Uterus (tissue), 2 donors: ENCODE data around the gene WWP2.

Source experiments
- POLR2A ChIP-seq, 2 donors: fragments of 450-650 bp; IDR thresholded peaks; one replicate each; pipeline ENCODE4 v1.6.1; 2016; ENCODE audit warnings: antibody characterized with exemption in 2 of 2, mild to moderate bottlenecking in 1 of 2, moderate library complexity in 1 of 2
- TF ChIP-seq, protein P1 (sequence below), 4 experiments: fragments of 200-600 bp in 2 of 4; fragments of 450-650 bp in 2 of 4; sonication (generic) in 2 of 4; IDR thresholded peaks; one replicate each; pipeline ENCODE4 v1.5.1; 2016 to 2019; ENCODE audit warnings: antibody characterized with exemption in 4 of 4, mild to moderate bottlenecking in 2 of 4, moderate library complexity in 1 of 4

DNA sequence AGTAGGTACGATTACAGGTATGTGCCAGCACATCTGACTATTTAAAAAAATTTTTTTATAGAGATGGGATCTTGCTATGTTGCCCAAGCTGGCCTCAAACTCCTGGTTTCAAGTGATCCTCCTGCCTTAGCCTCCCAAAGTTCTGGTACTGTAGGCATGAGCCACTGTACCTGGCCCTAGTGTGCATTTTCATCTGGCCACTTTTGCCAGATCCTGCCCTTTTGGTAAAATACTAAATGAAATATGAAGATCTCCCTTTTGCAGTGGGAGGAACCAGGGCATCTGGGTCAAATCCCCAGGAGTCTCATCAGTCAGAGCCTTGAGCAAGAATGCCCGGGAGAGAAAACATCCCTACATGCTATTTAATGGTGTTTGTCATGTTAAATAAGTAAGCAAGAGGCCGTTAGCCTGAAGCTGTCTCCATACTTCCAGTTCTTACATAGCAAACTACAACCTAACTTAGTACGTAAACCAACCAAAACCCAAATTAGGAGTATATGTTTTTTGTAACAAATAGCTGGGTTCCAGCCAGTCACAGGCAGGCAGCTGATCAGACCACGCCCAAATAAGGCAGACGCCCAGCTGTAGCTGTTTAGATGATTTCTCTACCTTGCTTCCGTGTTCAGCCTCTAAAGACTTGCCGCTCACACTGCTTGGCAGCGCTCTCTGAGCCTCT, 142.5 kb downstream of the WWP2 start:
- TF ChIP-seq, protein P1, sequence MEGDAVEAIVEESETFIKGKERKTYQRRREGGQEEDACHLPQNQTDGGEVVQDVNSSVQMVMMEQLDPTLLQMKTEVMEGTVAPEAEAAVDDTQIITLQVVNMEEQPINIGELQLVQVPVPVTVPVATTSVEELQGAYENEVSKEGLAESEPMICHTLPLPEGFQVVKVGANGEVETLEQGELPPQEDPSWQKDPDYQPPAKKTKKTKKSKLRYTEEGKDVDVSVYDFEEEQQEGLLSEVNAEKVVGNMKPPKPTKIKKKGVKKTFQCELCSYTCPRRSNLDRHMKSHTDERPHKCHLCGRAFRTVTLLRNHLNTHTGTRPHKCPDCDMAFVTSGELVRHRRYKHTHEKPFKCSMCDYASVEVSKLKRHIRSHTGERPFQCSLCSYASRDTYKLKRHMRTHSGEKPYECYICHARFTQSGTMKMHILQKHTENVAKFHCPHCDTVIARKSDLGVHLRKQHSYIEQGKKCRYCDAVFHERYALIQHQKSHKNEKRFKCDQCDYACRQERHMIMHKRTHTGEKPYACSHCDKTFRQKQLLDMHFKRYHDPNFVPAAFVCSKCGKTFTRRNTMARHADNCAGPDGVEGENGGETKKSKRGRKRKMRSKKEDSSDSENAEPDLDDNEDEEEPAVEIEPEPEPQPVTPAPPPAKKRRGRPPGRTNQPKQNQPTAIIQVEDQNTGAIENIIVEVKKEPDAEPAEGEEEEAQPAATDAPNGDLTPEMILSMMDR (IDR thresholded peaks at IDR 0.05) = no peak
- TF ChIP-seq POLR2A (IDR thresholded peaks at IDR 0.05) = no peak
